K562 (cell line): ENCODE measurements around the gene RNLS. TPM values are rescaled to one million over a fixed set of nuclear protein-coding genes. Genes with fewer than 3 reads are reported as not detected.
"Not testable (repeated sequence)": the region's sequence is repeated elsewhere in the genome, so short reads cannot be mapped to it uniquely, and the experiment has no call there.

Source experiments
- ATAC-seq: fragments of 200-7000 bp; cut with Tn5 transposase; 3 replicates; pipeline ENCODE4 v1.9.1; 2020; ENCODE audit warnings: moderate library complexity
- BruUV-seq: library from RNA; stranded (reverse); fragments of 400-500 nt; replicated peaks from 2 replicates; lab custom pipeline; 2021; lab: Mats Ljungman, UMichigan
- CTCF ChIA-PET: fragments of 300-600 bp; formaldehyde crosslinking; extraction: SDS; loops from one replicate; lab custom pipeline; 2021; ENCODE audit warnings: low intra/inter-chr PET ratio; lab: Yijun Ruan, JAX
- POLR2A ChIA-PET: fragments of 300-600, 350-650 bp; sonication (Branson Sonifier 250); formaldehyde crosslinking; extraction: SDS; loops from one replicate; lab custom pipeline; 2021; ENCODE audit warnings: antibody characterized with exemption, inconsistent platforms; lab: Yijun Ruan, JAX
- DNase-seq, 4 experiments: peaks; one replicate each; pipeline versions ENCODE4 v3.0.0 to v3.0.0-alpha.2; 2011 to 2018; ENCODE audit warnings: low spot score in 3 of 4, mixed read lengths in 3 of 4; ENCODE audit errors: extremely low read depth in 1 of 4
- FAIRE-seq: peaks from 2 replicates; lab custom pipeline; 2011; peaks lifted over from hg19 to GRCh38; lab: Jason Lieb, UNC
- H2AFZ ChIP-seq: 2 replicates; pipeline ENCODE4 v1.6.0; 2011; ENCODE audit warnings: low read depth, low read length, control low read depth, inconsistent platforms
- H3K27ac ChIP-seq: fragments of 200-600 bp; 3 replicates; pipeline ENCODE4 v1.8.0; 2011; ENCODE audit warnings: low read depth, mild to moderate bottlenecking, control low read depth, inconsistent platforms, low read length, moderate library complexity, mixed read lengths; ENCODE audit errors: extremely low read depth
- H3K27me3 ChIP-seq, 2 experiments: fragments of 300-600 bp in 1 of 2; 2 replicates in 1 of 2; 3 replicates in 1 of 2; pipeline versions ENCODE4 v1.6.0 to v1.8.0; 2011; ENCODE audit warnings: inconsistent platforms in 2 of 2, low read length in 2 of 2, mild to moderate bottlenecking in 1 of 2, mixed read lengths in 1 of 2, moderate library complexity in 1 of 2; ENCODE audit not compliant: control insufficient read depth in 2 of 2, insufficient read depth in 2 of 2
- H3K36me3 ChIP-seq: fragments of 300-600 bp; 3 replicates; pipeline ENCODE4 v1.8.0; 2011; ENCODE audit warnings: mild to moderate bottlenecking, low read length, inconsistent platforms; ENCODE audit not compliant: control insufficient read depth, insufficient read depth
- H3K4me1 ChIP-seq, 2 experiments: fragments of 200-600 bp in 1 of 2; replicated peaks in 1 of 2; 2 replicates in 1 of 2; 3 replicates in 1 of 2; pipeline versions ENCODE4 v1.5.1 to v1.8.0; 2011; ENCODE audit warnings: inconsistent platforms in 2 of 2, low read length in 2 of 2, mild to moderate bottlenecking in 1 of 2, mixed read lengths in 1 of 2, moderate library complexity in 1 of 2; ENCODE audit not compliant: control insufficient read depth in 2 of 2, insufficient read depth in 2 of 2
- H3K4me2 ChIP-seq: 2 replicates; pipeline ENCODE4 v1.6.1; 2011; ENCODE audit warnings: low read length, control low read depth, inconsistent platforms, mixed read lengths; ENCODE audit not compliant: insufficient read depth
- H3K4me3 ChIP-seq: fragments of 200-600 bp; sonication (generic), shearing (Covaris generic); 2 replicates; pipeline ENCODE4 v1.5.1; 2016; ENCODE audit warnings: control low read depth, inconsistent platforms
- H3K79me2 ChIP-seq: fragments of 200-600 bp; 3 replicates; pipeline ENCODE4 v1.8.0; 2011; ENCODE audit warnings: low read length, inconsistent platforms; ENCODE audit not compliant: control insufficient read depth, insufficient read depth
- H3K9ac ChIP-seq, 2 experiments: 2 replicates each; pipeline versions ENCODE4 v1.6.0 to v1.6.1; 2011; ENCODE audit warnings: low read depth in 2 of 2, low read length in 2 of 2, control low read depth in 1 of 2, inconsistent platforms in 1 of 2, mild to moderate bottlenecking in 1 of 2, mixed read lengths in 1 of 2; ENCODE audit not compliant: insufficient read depth in 1 of 2
- H3K9me1 ChIP-seq: one replicate; pipeline ENCODE4 v1.6.0; 2011; ENCODE audit warnings: inconsistent platforms, mild to moderate bottlenecking, low read length, moderate library complexity; ENCODE audit not compliant: control insufficient read depth, insufficient read depth
- H3K9me3 ChIP-seq: replicated peaks from 2 replicates; pipeline ENCODE4 v1.5.1; 2011; ENCODE audit warnings: low read depth, low read length, inconsistent platforms; ENCODE audit not compliant: control insufficient read depth, insufficient read depth
- H4K20me1 ChIP-seq: replicated peaks from 2 replicates; pipeline ENCODE4 v1.6.1; 2011; ENCODE audit warnings: low read length, inconsistent platforms, mixed read lengths; ENCODE audit not compliant: control insufficient read depth, insufficient read depth
- CEBPG ChIP-seq, 3 experiments: fragments of 200-800 bp in 1 of 3; sonication (Bioruptor generic) in 1 of 3; sonication (generic) in 1 of 3; formaldehyde crosslinking in 1 of 3; IDR thresholded peaks in 2 of 3; conservative IDR thresholded peaks in 1 of 3; 2 replicates each; pipeline versions ENCODE4 v1.6.1 to v1.8.0; 2016 to 2022; ENCODE audit warnings: missing compliant biosample characterization in 2 of 3, missing genetic modification characterization in 2 of 3, mild to moderate bottlenecking in 1 of 3, missing genetic modification reagents in 1 of 3
- POU5F1 ChIP-seq: fragments of 150-350 bp; IDR thresholded peaks from 2 replicates; pipeline ENCODE4 v1.6.1; 2014; ENCODE audit warnings: borderline replicate concordance, low read length, low read depth, mild to moderate bottlenecking; ENCODE audit not compliant: partially characterized antibody
- ZNF717 ChIP-seq: fragments of 250-450 bp; sonication (Bioruptor Pico); IDR thresholded peaks from 2 replicates; pipeline ENCODE4 v1.5.0; 2021
- WGBS: fragments of 100-300 bp; shearing (Covaris generic); methylation state at CpG from one replicate; pipeline ENCODE4 v1.1.6; 2016; ENCODE audit warnings: low coverage, mixed read lengths; ENCODE audit not compliant: insufficient coverage; ENCODE audit errors: missing lambda C conversion rate; 5-methylcytosine and 5-hydroxymethylcytosine counted together
- in situ Hi-C: fragments of 300-500 bp; cut with MboI; formaldehyde crosslinking; loops from 4 replicates; pipeline ENCODE4 v1.15.0; 2018; ENCODE audit warnings: inconsistent platforms, mixed read lengths
- intact Hi-C: fragments of 100-400 bp; cut with micrococcal nuclease; formaldehyde crosslinking; loops from 2 replicates; pipeline ENCODE4 v1.14.2; 2022
- polyA plus RNA-seq, 8 experiments: library from polyadenylated mRNA; depleted of rRNA in 4 of 8; stranded (reverse) in 5 of 8; unstranded in 3 of 8; fragments of >200 nt; fragmentation: Nextera tagmentation in 2 of 8; fragmentation: Illumina TruSeq in 1 of 8; extraction: Ambion mirVana in 2 of 8; extraction: Trizol in 1 of 8; gene quantifications; 2 replicates each; pipeline versions ENCODE4 v1.2.1 to v1.2.3, GENCODE V29; 2011 to 2014; ENCODE audit warnings: inconsistent platforms in 1 of 8, missing spikeins in 1 of 8
- total RNA-seq, 7 experiments: library from RNA; depleted of rRNA in 6 of 7; stranded (reverse); fragments of >200 nt in 6 of 7; fragmentation: Illumina TruSeq in 2 of 7; extraction: Trizol in 2 of 7; gene quantifications; 2 replicates each; pipeline versions ENCODE4 v1.2.1 to v1.2.3, GENCODE V29; 2011 to 2021; ENCODE audit warnings: low replicate concordance in 1 of 7
- TF ChIP-seq, protein P1 (sequence below): fragments of 250-450 bp; sonication (Bioruptor Pico); IDR thresholded peaks from 2 replicates; pipeline ENCODE4 v1.5.0; 2022; ENCODE audit warnings: mild to moderate bottlenecking
- TF ChIP-seq, protein P2 (sequence below): fragments of 250-450 bp; sonication (Bioruptor Pico); IDR thresholded peaks from 2 replicates; pipeline ENCODE4 v1.4.0; 2020
- TF ChIP-seq, protein P3 (sequence below): fragments of 450-650 bp; IDR thresholded peaks from 2 replicates; pipeline ENCODE4 v1.6.1; 2017; ENCODE audit warnings: antibody characterized with exemption, mild to moderate bottlenecking

Gene RNLS
- total and polyA plus RNA-seq, 9 of the 15 experiments (the other 6 are each of a cell fraction or from before 2014, with no cell fraction given) = 0.14 to 0.72 (median 0.41) TPM; not detected in 3

DNA sequence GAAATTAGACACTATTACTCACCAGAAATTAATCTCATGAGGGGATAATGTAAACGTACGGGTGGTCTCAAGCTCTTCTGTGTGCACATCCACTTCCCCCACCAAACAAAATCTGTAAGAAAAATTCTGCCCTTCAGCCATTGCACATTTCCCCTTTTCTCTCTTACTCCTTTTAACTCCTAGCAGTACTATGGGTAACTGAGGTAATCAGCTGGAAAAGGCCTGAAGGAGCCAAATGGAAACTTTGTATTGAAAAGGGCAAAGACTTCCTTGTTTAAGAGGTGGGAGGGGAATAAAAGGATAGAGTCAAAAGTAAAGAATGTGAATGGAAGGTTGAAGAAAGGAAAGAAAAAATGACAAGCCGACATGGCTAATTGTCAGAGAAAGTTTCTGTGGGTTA, 273.8 kb downstream of the RNLS start (continued):
- TF ChIP-seq, protein P1, sequence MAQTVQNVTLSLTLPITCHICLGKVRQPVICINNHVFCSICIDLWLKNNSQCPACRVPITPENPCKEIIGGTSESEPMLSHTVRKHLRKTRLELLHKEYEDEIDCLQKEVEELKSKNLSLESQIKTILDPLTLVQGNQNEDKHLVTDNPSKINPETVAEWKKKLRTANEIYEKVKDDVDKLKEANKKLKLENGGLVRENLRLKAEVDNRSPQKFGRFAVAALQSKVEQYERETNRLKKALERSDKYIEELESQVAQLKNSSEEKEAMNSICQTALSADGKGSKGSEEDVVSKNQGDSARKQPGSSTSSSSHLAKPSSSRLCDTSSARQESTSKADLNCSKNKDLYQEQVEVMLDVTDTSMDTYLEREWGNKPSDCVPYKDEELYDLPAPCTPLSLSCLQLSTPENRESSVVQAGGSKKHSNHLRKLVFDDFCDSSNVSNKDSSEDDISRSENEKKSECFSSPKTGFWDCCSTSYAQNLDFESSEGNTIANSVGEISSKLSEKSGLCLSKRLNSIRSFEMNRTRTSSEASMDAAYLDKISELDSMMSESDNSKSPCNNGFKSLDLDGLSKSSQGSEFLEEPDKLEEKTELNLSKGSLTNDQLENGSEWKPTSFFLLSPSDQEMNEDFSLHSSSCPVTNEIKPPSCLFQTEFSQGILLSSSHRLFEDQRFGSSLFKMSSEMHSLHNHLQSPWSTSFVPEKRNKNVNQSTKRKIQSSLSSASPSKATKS = no peak
- TF ChIP-seq, protein P2, sequence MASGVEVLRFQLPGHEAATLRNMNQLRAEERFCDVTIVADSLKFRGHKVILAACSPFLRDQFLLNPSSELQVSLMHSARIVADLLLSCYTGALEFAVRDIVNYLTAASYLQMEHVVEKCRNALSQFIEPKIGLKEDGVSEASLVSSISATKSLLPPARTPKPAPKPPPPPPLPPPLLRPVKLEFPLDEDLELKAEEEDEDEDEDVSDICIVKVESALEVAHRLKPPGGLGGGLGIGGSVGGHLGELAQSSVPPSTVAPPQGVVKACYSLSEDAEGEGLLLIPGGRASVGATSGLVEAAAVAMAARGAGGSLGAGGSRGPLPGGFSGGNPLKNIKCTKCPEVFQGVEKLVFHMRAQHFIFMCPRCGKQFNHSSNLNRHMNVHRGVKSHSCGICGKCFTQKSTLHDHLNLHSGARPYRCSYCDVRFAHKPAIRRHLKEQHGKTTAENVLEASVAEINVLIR (CRISPR knock-in tag) = no peak
- TF ChIP-seq POU5F1 = no peak
- TF ChIP-seq, protein P3, sequence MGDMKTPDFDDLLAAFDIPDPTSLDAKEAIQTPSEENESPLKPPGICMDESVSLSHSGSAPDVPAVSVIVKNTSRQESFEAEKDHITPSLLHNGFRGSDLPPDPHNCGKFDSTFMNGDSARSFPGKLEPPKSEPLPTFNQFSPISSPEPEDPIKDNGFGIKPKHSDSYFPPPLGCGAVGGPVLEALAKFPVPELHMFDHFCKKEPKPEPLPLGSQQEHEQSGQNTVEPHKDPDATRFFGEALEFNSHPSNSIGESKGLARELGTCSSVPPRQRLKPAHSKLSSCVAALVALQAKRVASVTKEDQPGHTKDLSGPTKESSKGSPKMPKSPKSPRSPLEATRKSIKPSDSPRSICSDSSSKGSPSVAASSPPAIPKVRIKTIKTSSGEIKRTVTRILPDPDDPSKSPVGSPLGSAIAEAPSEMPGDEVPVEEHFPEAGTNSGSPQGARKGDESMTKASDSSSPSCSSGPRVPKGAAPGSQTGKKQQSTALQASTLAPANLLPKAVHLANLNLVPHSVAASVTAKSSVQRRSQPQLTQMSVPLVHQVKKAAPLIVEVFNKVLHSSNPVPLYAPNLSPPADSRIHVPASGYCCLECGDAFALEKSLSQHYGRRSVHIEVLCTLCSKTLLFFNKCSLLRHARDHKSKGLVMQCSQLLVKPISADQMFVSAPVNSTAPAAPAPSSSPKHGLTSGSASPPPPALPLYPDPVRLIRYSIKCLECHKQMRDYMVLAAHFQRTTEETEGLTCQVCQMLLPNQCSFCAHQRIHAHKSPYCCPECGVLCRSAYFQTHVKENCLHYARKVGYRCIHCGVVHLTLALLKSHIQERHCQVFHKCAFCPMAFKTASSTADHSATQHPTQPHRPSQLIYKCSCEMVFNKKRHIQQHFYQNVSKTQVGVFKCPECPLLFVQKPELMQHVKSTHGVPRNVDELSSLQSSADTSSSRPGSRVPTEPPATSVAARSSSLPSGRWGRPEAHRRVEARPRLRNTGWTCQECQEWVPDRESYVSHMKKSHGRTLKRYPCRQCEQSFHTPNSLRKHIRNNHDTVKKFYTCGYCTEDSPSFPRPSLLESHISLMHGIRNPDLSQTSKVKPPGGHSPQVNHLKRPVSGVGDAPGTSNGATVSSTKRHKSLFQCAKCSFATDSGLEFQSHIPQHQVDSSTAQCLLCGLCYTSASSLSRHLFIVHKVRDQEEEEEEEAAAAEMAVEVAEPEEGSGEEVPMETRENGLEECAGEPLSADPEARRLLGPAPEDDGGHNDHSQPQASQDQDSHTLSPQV = no peak
- no peak for TF ChIP-seq CEBPG (CRISPR knock-in tag; IDR thresholded peaks at IDR 0.05)
- TF ChIP-seq CEBPG (tag; conservative IDR thresholded peaks at IDR 0.05 in 1 of 2, IDR thresholded peaks at IDR 0.05 in 1 of 2) = no peak
- no peak for TF ChIP-seq ZNF717 (CRISPR knock-in tag)

DNA sequence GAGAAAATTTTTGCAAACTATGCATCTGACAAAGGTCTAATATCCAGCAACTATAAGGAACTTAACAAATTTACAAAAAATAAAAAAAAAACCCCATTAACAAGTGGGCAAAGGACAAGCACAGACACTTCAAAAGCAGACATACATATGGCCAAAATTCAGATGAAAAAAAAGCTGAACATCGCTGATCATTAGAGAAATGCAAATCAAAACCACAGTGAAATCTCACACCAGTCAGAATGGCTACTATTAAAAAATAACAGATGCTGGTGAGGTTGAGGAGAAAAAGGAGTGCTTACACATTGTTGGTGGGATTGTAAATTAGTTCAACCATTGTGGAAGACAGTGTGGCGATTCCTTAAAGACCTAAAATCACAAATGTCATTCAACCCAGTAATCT, 274.8 kb downstream of the RNLS start:
- H3K4me2 ChIP-seq, FAIRE-seq, in situ Hi-C loops, H3K4me3 ChIP-seq, H3K9me3 ChIP-seq, H3K79me2 ChIP-seq, H2AFZ ChIP-seq, H3K27me3 ChIP-seq, DNase-seq, intact Hi-C loops, POLR2A ChIA-PET, ATAC-seq, H3K36me3 ChIP-seq, BruUV-seq, H3K27ac ChIP-seq, CTCF ChIA-PET, H3K9me1 ChIP-seq, H4K20me1 ChIP-seq, H3K4me1 ChIP-seq, H3K9ac ChIP-seq: not testable (repeated sequence)
- WGBS = 5% methylated on average over 2 of the region's 2 CpGs
